ENCODE results near the gene ADAMTS3. TPM values are rescaled to one million over a fixed set of nuclear protein-coding genes. Genes with fewer than 3 reads are reported as not detected.

Gene ADAMTS3
- total RNA-seq, 2 experiments from 2014 or later: not detected

DNA sequence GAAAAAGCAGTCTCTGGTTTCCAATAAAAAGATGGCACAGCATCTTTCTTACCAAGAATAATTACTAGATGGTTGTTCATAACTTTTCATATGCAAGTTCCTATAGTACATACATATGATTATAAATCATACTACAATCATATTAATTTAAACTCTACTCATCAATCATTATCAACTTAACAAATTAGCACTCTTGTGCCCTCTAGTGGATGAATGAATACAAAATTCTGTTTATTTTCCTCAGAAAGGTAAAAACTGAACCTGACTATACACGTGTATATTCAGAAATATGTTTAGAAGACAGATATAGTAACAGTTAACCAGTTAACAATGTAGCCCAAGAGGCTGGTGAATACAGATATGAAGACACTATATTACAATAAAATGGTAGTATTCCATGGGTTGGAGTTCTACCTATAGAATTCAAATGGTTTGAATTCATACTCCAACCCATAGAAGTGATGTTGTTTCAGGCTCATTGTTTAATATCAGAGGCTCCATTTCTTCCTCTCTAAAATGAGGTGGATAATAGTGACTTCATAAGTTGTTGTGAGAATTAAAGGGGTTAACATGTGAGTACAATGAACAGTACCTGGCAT lies 100.0 kb downstream of the ADAMTS3 start:
- Mint-ChIP-seq H3K27ac (no peak overlapping the region), H3K27me3 (no peaks in the 10 kb centered on the region), H3K36me3 (ENCODE audit: low read depth) (no peaks in the 10 kb centered on the region), H3K9me3 (peaks cover 1% of the 10 kb centered on the region), H3K4me1 (ENCODE audit: low read depth) (no peaks in the 10 kb centered on the region), H3K4me3 (no peak overlapping the region)
- intact Hi-C loops (cut with micrococcal nuclease): loop anchor here (5.0 kb wide), 1 partner anchor 142 kb away; no protein-coding TSS in a partner anchor
- ChIA-PET POLR2A (no interaction called here), CTCF (interaction anchor here (1.3 kb wide), 1 partner anchor 17 kb away, joined by 5 read pairs; no protein-coding TSS in a partner anchor)
- TF ChIP-seq CTCF (IDR thresholded peaks at IDR 0.05): peak; percentile 67
- ATAC-seq: no peak
- DNase-seq: no peak

GRCh38 chr4:72467633-72468032 lies 101.4 kb downstream of the ADAMTS3 start:
- Mint-ChIP-seq H3K9me3 (no peaks in the 10 kb centered on the region), H3K4me1 (ENCODE audit: low read depth) (no peaks in the 10 kb centered on the region), H3K4me3 (no peak overlapping the region), H3K36me3 (ENCODE audit: low read depth) (no peaks in the 10 kb centered on the region), H3K27me3 (no peaks in the 10 kb centered on the region), H3K27ac (no peak overlapping the region)
- intact Hi-C loops (cut with micrococcal nuclease): loop anchor here (5.0 kb wide), 1 partner anchor 140 kb away; no protein-coding TSS in a partner anchor
- TF ChIP-seq CTCF (IDR thresholded peaks at IDR 0.05): no peak
- CTCF ChIA-PET: interaction anchor here (1.3 kb wide), 1 partner anchor 16 kb away, joined by 5 read pairs; no protein-coding TSS in a partner anchor
- ATAC-seq (no peak), DNase-seq (no peak)
- POLR2A ChIA-PET: no interaction called here

DNA sequence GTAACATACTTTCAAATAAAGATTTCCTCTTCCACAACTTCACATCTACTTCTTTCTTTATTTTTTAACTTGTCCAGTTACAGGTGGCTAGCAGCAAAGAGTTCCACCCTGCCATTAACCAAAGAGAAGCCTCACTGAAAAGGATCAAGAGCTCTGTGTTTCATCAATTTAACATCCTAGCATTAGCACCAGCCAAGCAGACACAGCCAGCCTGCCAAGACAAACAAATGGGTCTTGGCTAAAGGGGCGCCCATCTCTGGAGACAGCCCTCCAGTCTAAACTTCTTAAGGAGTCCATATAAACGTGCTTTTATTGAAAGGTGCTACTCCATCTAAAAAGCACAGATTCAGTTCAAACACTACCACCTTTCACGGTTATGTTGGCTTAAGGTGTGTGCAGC lies 105.3 kb downstream of the ADAMTS3 start:
- H3K4me1 Mint-ChIP-seq (ENCODE audit: low read depth): no peaks in the 10 kb centered on the region

GRCh38 chr4:72457158-72457557 lies 111.9 kb downstream of the ADAMTS3 start:
- CTCF ChIA-PET: no interaction called here
- DNase-seq (no peak), ATAC-seq (no peak)
- Mint-ChIP-seq H3K27ac (no peak overlapping the region), H3K4me3 (no peak overlapping the region), H3K27me3 (peaks cover 3% of the 10 kb centered on the region), H3K4me1 (ENCODE audit: low read depth) (no peaks in the 10 kb centered on the region), H3K9me3 (no peaks in the 10 kb centered on the region), H3K36me3 (ENCODE audit: low read depth) (no peaks in the 10 kb centered on the region)
- intact Hi-C loops (cut with micrococcal nuclease): no loop called here
- POLR2A ChIA-PET: no interaction called here
- no peak for TF ChIP-seq CTCF (IDR thresholded peaks at IDR 0.05)

More for the DNA sequence above, 105.3 kb downstream of the ADAMTS3 start:
- POLR2A ChIA-PET: no interaction called here
- no peak overlapping the region for H3K27ac Mint-ChIP-seq
- peaks cover 3% of the 10 kb centered on the region for H3K27me3 Mint-ChIP-seq
- ATAC-seq: no peak
- no peaks in the 10 kb centered on the region for H3K9me3 Mint-ChIP-seq
- no peak for TF ChIP-seq CTCF (IDR thresholded peaks at IDR 0.05)
- H3K4me3 Mint-ChIP-seq: no peak overlapping the region
- no peaks in the 10 kb centered on the region for H3K36me3 Mint-ChIP-seq (ENCODE audit: low read depth)
- intact Hi-C loops (cut with micrococcal nuclease): no loop called here
- DNase-seq: no peak
- CTCF ChIA-PET: no interaction called here

DNA sequence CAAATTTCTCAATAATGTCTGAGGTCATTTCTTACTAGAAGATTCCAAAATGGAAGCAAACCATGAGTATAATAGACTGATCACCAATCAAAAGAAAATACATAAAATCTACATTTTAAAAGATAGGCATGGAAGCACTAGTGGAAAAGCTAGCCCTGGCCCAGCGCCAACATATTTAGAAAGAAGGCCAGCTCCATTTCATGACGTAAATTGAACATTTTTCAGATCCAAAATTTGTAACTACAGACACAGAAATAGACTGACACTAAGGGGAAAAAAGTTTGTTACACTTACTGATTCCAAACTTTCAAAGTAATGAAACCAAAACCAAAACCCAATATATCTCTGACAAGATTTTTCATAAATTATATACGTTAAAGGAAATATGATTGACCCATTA lies 117.7 kb downstream of the ADAMTS3 start:
- DNase-seq (no peak), ATAC-seq (no peak)
- Mint-ChIP-seq H3K4me3 (no peak overlapping the region), H3K36me3 (ENCODE audit: low read depth) (no peaks in the 10 kb centered on the region), H3K27ac (no peak overlapping the region), H3K4me1 (ENCODE audit: low read depth) (no peaks in the 10 kb centered on the region), H3K9me3 (no peaks in the 10 kb centered on the region), H3K27me3 (no peaks in the 10 kb centered on the region)
- POLR2A ChIA-PET: no interaction called here
- intact Hi-C loops (cut with micrococcal nuclease): no loop called here
- TF ChIP-seq CTCF (IDR thresholded peaks at IDR 0.05): no peak
- CTCF ChIA-PET: interaction anchor here (1.6 kb wide), 1 partner anchor 17 kb away, joined by 5 read pairs; no protein-coding TSS in a partner anchor
